Lower leg skin (tissue), 4 donors: Measurements from ENCODE around the gene RIMS1. TPM values are rescaled to one million over a fixed set of nuclear protein-coding genes. Genes with fewer than 3 reads are reported as not detected.

Experiments
- DNase-seq, 2 donors: peaks; one replicate each; pipeline ENCODE4 v3.0.0-alpha.2; 2019; ENCODE audit warnings: low spot score in 2 of 2
- H3K4me3 ChIP-seq: fragments of 200-600 bp; sonication (generic); 2 replicates; pipeline ENCODE4 v1.5.1; 2017; ENCODE audit warnings: mild to moderate bottlenecking, low read depth; ENCODE audit not compliant: poor library complexity, severe bottlenecking
- CTCF ChIP-seq, 3 donors: fragments of 450-650 bp; IDR thresholded peaks; one replicate each; pipeline ENCODE4 v1.5.1; 2016; ENCODE audit warnings: antibody characterized with exemption in 3 of 3, mild to moderate bottlenecking in 3 of 3, moderate library complexity in 2 of 3
- POLR2A ChIP-seq, 2 donors: fragments of 450-650 bp; IDR thresholded peaks; one replicate each; pipeline ENCODE4 v1.6.1; 2016 to 2017; ENCODE audit warnings: antibody characterized with exemption in 2 of 2, mild to moderate bottlenecking in 1 of 2, moderate library complexity in 1 of 2
- WGBS, 2 donors: methylation state at CpG; one replicate each; pipeline ENCODE4 v1.1.5; 2018; 5-methylcytosine and 5-hydroxymethylcytosine counted together
- intact Hi-C: fragments of 100-400 bp; cut with DNase I; formaldehyde crosslinking; loops from one replicate; pipeline ENCODE4 v1.15.0; 2023; ENCODE audit warnings: low total_unique reads
- total RNA-seq, 4 donors: library from RNA; depleted of rRNA; stranded (reverse); fragments of >200 nt; gene quantifications; one replicate each; pipeline ENCODE4 v1.1.0, GENCODE V29; 2016

RIMS1 gene
- total RNA-seq, 4 donors from 2014 or later, result 1.3 to 9.4 (median 4.7) TPM

DNA sequence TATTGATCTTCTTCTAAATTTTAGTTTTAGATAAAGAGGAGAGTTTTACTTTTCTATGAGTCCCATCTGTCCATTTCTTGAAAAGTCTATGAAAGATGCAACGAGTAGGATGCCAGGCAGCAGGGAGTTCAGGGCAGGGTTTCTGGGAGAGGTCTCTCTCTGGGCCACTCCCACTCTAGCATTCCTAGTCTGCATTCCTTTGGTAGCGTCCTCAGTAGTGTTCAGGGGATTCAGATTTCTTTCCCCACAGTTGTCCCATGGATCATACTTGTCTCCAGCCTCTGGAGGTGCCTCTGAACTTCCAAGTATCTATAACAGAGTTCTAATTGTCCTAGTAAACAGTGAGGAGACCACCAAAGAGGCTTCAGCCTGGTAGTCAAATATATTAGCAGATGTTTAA is 225.3 kb downstream of the RIMS1 start:
- H3K4me3 ChIP-seq, result no peak overlapping the region
- WGBS, 2 donors, result 49 to 53% methylated on average over 2 of the region's 2 CpGs
- TF ChIP-seq POLR2A (IDR thresholded peaks at IDR 0.05) (no peak), CTCF (IDR thresholded peaks at IDR 0.05) (no peak)
- intact Hi-C loops, result no loop called here
- no peak for DNase-seq

DNA sequence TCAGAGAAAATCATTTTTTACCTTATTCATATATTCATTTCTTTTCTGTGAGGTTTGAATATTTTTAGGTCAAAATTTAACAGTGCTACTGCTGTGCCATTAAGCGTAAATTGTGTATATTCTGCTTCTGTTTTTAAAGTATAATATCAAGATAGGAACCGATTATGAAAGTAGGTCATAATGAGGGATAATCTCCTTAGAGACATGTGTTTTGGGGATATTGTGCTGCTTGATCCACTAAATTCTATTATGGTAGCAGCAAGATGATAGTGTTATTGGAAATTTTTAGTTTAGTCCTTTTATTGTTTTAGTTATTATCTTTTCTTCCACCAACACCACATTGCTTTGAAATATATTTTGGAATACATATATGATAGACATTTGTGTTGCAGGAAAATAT is 244.0 kb downstream of the RIMS1 start:
- DNase-seq, result no peak
- intact Hi-C loops, result no loop called here
- WGBS, 2 donors, result 86 to 89% methylated on average over 2 of the region's 2 CpGs
- H3K4me3 ChIP-seq, result no peak overlapping the region
- TF ChIP-seq CTCF (IDR thresholded peaks at IDR 0.05), result no peak
- TF ChIP-seq POLR2A (IDR thresholded peaks at IDR 0.05), result no peak

GRCh38 chr6:72132427-72132826 is 246.1 kb downstream of the RIMS1 start:
- no peak for DNase-seq
- no peak for TF ChIP-seq POLR2A (IDR thresholded peaks at IDR 0.05)
- no peak for TF ChIP-seq CTCF (IDR thresholded peaks at IDR 0.05)
- H3K4me3 ChIP-seq, result no peak overlapping the region
- WGBS, 2 donors, result 72 to 73% methylated on average over 1 of the region's 1 CpG
- intact Hi-C loops, result no loop called here

DNA sequence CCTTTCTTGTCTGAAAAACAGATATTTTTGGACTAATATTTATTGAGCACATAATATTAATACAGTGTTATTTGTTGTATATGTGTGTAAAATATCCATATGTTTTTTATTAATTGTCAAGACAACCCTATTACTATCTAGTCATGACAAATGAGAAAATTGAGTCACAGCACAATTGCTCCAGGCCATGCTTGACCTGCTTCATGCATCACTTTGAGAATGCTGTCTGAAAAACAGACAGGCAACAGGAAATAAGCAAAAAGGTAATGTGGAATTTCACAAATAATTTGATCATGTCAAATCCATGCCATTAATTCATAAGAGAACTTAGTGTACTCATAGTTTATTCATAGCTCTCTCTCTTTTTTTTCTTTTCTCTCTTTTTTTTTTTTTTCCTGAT is 246.5 kb downstream of the RIMS1 start:
- H3K4me3 ChIP-seq, result no peak overlapping the region
- no peak for DNase-seq
- intact Hi-C loops, result no loop called here
- TF ChIP-seq POLR2A (IDR thresholded peaks at IDR 0.05) (no peak), CTCF (IDR thresholded peaks at IDR 0.05) (no peak)

- DNase-seq, result no peak
- WGBS, 2 donors, result 71 to 88% methylated on average over 1 of the region's 1 CpG
- intact Hi-C loops, result no loop called here
- H3K4me3 ChIP-seq, result no peak overlapping the region
- TF ChIP-seq POLR2A (IDR thresholded peaks at IDR 0.05), result no peak
- TF ChIP-seq CTCF (IDR thresholded peaks at IDR 0.05), result no peak
Measured at GRCh38 chr6:72133324-72133723, 247.0 kb downstream of the RIMS1 start.

DNA sequence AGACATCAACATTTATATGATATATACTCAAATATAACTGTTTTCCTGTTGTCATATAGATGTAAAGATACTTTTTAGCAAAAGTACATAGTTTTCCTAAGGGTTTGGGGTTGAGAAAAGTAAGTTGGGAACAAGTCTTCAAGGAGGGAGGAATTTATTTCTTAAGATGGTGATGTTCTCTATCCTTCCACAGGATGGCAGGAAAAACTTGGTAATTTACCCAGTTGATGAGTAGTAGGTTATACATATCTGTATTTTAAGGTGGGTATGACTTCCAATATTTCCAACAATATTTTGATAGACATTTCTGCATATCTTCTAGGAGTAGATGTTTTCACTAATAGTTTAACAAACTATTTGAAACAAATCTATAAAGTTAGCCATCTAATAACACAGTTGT is 254.4 kb downstream of the RIMS1 start:
- TF ChIP-seq POLR2A (IDR thresholded peaks at IDR 0.05) (no peak), CTCF (IDR thresholded peaks at IDR 0.05) (no peak)
- H3K4me3 ChIP-seq, result no peak overlapping the region
- intact Hi-C loops, result no loop called here
- DNase-seq, result no peak
